HCT116 (cell line): Measurements from ENCODE around the gene SDC1. TPM values are rescaled to one million over a fixed set of nuclear protein-coding genes. Genes with fewer than 3 reads are reported as not detected.
A peak's percentile ranks its signal among the peaks of the same experiment; 100 is the strongest.

Experiments
- ATAC-seq: fragments of 200-7000 bp; cut with Tn5 transposase; 2 replicates; pipeline ENCODE4 v1.9.1; 2020; ENCODE audit warnings: mild to moderate bottlenecking, moderate library complexity
- BruUV-seq: library from RNA; stranded (reverse); fragments of 400-500 nt; replicated peaks from 2 replicates; lab custom pipeline; 2021; lab: Mats Ljungman, UMichigan
- CTCF ChIA-PET: fragments of 300-600 bp; sonication (Branson Sonifier 250); formaldehyde crosslinking; loops from one replicate; lab custom pipeline; 2021; ENCODE audit warnings: antibody characterized with exemption; lab: Charles Lee
- POLR2A ChIA-PET: fragments of 300-600, 350-600 bp; sonication (Branson Sonifier 250); formaldehyde crosslinking; loops from one replicate; lab custom pipeline; 2021; ENCODE audit warnings: antibody characterized with exemption; lab: Charles Lee
- RAD21 ChIA-PET, 2 experiments: fragments of 300-600 bp; sonication (Branson Sonifier 250); formaldehyde crosslinking; loops; one replicate each; lab custom pipeline; 2023; ENCODE audit warnings: low total read pairs in 2 of 2; ENCODE audit not compliant: uncharacterized antibody in 2 of 2, unreplicated experiment in 2 of 2, low non-redundant PET in 1 of 2; lab: Charles Lee
- DNase-seq: peaks from one replicate; pipeline ENCODE4 v3.0.0-alpha.2; 2010; ENCODE audit warnings: low read depth, low spot score
- H2AFZ ChIP-seq: fragments of 200-600 bp; shearing (Covaris generic), sonication (generic); 2 replicates; pipeline ENCODE4 v1.6.1; 2017; ENCODE audit warnings: low read depth, mixed run types, mixed read lengths, antibody characterized with exemption, low read length; ENCODE audit not compliant: poor library complexity, severe bottlenecking
- H3K27ac ChIP-seq: 2 replicates; pipeline ENCODE4 v1.5.1; 2012; ENCODE audit warnings: low read depth, low read length
- H3K27me3 ChIP-seq: fragments of 200-600 bp; sonication (generic); 2 replicates; pipeline ENCODE4 v1.6.1; 2016; ENCODE audit warnings: mixed run types, low read length, mixed read lengths; ENCODE audit not compliant: insufficient read depth
- H3K36me3 ChIP-seq, 2 experiments: fragments of 200-500 bp in 1 of 2; fragments of 200-600 bp in 1 of 2; sonication (Bioruptor generic) in 1 of 2; sonication (generic) in 1 of 2; 2 replicates each; pipeline versions ENCODE4 v1.5.1 to v1.6.1; 2014 to 2016; ENCODE audit warnings: low read length in 2 of 2, inconsistent platforms in 1 of 2, mixed read lengths in 1 of 2, mixed run types in 1 of 2; ENCODE audit not compliant: insufficient read depth in 2 of 2, control insufficient read depth in 1 of 2
- H3K4me1 ChIP-seq, 2 experiments: fragments of 200-600 bp in 1 of 2; sonication (generic) in 1 of 2; 2 replicates each; pipeline versions ENCODE4 v1.5.1 to v1.6.1; 2012 to 2017; ENCODE audit warnings: low read length in 2 of 2, inconsistent platforms in 1 of 2, mild to moderate bottlenecking in 1 of 2, mixed read lengths in 1 of 2, mixed run types in 1 of 2, moderate library complexity in 1 of 2; ENCODE audit not compliant: insufficient read depth in 2 of 2, control insufficient read depth in 1 of 2
- H3K4me2 ChIP-seq: fragments of 200-600 bp; sonication (generic); 2 replicates; pipeline ENCODE4 v1.6.1; 2017; ENCODE audit warnings: mixed run types, low read length, mixed read lengths
- H3K4me3 ChIP-seq, 2 experiments: fragments of 200-600 bp in 1 of 2; sonication (generic) in 1 of 2; replicated peaks in 1 of 2; 2 replicates each; pipeline ENCODE4 v1.5.1; 2011 to 2016; ENCODE audit warnings: low read length in 2 of 2, control low read depth in 1 of 2, low read depth in 1 of 2, mild to moderate bottlenecking in 1 of 2, mixed read lengths in 1 of 2, mixed run types in 1 of 2
- H3K79me2 ChIP-seq: fragments of 200-600 bp; sonication (generic); 2 replicates; pipeline ENCODE4 v1.6.1; 2017; ENCODE audit warnings: mild to moderate bottlenecking, mixed run types, low read length, moderate library complexity, mixed read lengths; ENCODE audit not compliant: insufficient read depth
- H3K9ac ChIP-seq: fragments of 200-600 bp; sonication (generic); 2 replicates; pipeline ENCODE4 v1.6.1; 2016; ENCODE audit warnings: low read length, mixed read lengths
- H3K9me2 ChIP-seq: fragments of 200-600 bp; sonication (generic), shearing (Covaris generic); 2 replicates; pipeline ENCODE4 v1.6.1; 2017; ENCODE audit warnings: mixed run types, mild to moderate bottlenecking, moderate library complexity; ENCODE audit not compliant: insufficient read depth
- H3K9me3 ChIP-seq, 2 experiments: fragments of 200-500 bp in 1 of 2; fragments of 200-600 bp in 1 of 2; sonication (Bioruptor generic) in 1 of 2; sonication (generic) in 1 of 2; 2 replicates each; pipeline ENCODE4 v1.6.1; 2014 to 2017; ENCODE audit warnings: low read length in 2 of 2, mixed read lengths in 2 of 2, inconsistent platforms in 1 of 2, low read depth in 1 of 2, mild to moderate bottlenecking in 1 of 2, mixed run types in 1 of 2, moderate library complexity in 1 of 2; ENCODE audit not compliant: control insufficient read depth in 1 of 2, insufficient read depth in 1 of 2
- H4K20me1 ChIP-seq: fragments of 200-600 bp; sonication (generic), shearing (Covaris generic); 2 replicates; pipeline ENCODE4 v1.6.1; 2017; ENCODE audit warnings: mixed run types, mild to moderate bottlenecking, moderate library complexity; ENCODE audit not compliant: insufficient read depth
- CEBPB ChIP-seq: IDR thresholded peaks from 2 replicates; pipeline ENCODE4 v1.6.1; 2012; ENCODE audit warnings: low read depth
- EGR1 ChIP-seq: IDR thresholded peaks from 2 replicates; pipeline ENCODE4 v1.6.1; 2012; ENCODE audit warnings: low read depth
- ELF1 ChIP-seq: IDR thresholded peaks from 2 replicates; pipeline ENCODE4 v1.6.1; 2012; ENCODE audit warnings: low read depth, borderline replicate concordance
- EZH2 ChIP-seq: fragments of 200-600 bp; sonication (generic); IDR thresholded peaks from 2 replicates; pipeline ENCODE4 v1.6.1; 2017; ENCODE audit warnings: antibody characterized with exemption, mixed run types
- EZH2phosphoT487 ChIP-seq: fragments of 200-600 bp; IDR thresholded peaks from 2 replicates; pipeline ENCODE4 v1.6.1; 2018; ENCODE audit warnings: antibody characterized with exemption, borderline replicate concordance
- FOSL1 ChIP-seq: IDR thresholded peaks from 2 replicates; pipeline ENCODE4 v1.6.1; 2012; ENCODE audit warnings: low read depth
- RAD21 ChIP-seq: IDR thresholded peaks from 2 replicates; pipeline ENCODE4 v1.6.1; 2012; ENCODE audit warnings: low read depth, mild to moderate bottlenecking
- SP1 ChIP-seq: IDR thresholded peaks from 2 replicates; pipeline ENCODE4 v1.6.1; 2012; ENCODE audit warnings: low read depth
- SRF ChIP-seq: IDR thresholded peaks from 2 replicates; pipeline ENCODE4 v1.6.1; 2012; ENCODE audit warnings: low read depth
- TCF7L2 ChIP-seq: IDR thresholded peaks from 2 replicates; pipeline ENCODE4 v1.7.0; 2011; ENCODE audit warnings: borderline replicate concordance, inconsistent platforms; ENCODE audit not compliant: insufficient read depth, insufficient read length; ENCODE audit errors: extremely low read depth
- ZFX ChIP-seq: fragments of 450-650 bp; IDR thresholded peaks from 2 replicates; pipeline ENCODE4 v1.6.1; 2017
- intact Hi-C: fragments of 100-400 bp; cut with micrococcal nuclease; formaldehyde crosslinking; loops from 2 replicates; pipeline ENCODE4 v1.10.0; 2022
- total RNA-seq: library from RNA; stranded (reverse); gene quantifications from one replicate; pipeline ENCODE4 v1.2.1, GENCODE V29; 2021; ENCODE audit not compliant: unreplicated experiment
- TF ChIP-seq, protein P1 (sequence below): IDR thresholded peaks from 2 replicates; pipeline ENCODE4 v1.6.1; 2012; ENCODE audit warnings: low read depth
- TF ChIP-seq, protein P2 (sequence below): IDR thresholded peaks from 2 replicates; pipeline ENCODE4 v1.6.1; 2012

SDC1 gene
- total RNA-seq, 1 experiment from 2014 or later, result 32.0 TPM

DNA sequence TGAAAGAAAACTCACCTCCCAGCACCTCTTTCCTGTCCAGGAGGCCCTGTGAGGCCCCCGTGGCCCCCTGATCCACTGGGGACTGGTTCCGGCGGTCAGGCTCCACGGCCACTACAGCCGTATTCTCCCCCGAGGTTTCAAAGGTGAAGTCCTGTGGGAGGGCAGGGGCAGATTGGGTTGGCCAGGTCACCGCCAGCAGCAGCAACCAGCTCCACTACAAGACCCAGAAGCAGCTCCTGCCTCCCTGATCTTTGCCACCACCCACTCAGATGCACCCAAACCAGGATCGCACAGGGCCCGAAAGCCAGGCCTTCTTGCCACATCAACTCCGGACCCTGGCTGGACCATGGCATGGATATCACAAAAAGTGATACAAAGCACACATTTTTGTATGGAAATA is 21.9 kb downstream of the SDC1 start:
- no TSS peak for BruUV-seq
- Histone ChIP-seq H3K9me2 (no peaks in the 10 kb centered on the region), H3K27ac (no peak overlapping the region), H4K20me1 (no peaks in the 10 kb centered on the region), H2AFZ (no peak overlapping the region), H3K27me3 (no peaks in the 10 kb centered on the region), H3K36me3 (peaks cover 8% of the 10 kb centered on the region in 2 experiments), H3K9ac (no peak overlapping the region), H3K4me3 (no peak overlapping the region), H3K4me2 (no peak overlapping the region), H3K79me2 (no peaks in the 10 kb centered on the region), H3K9me3 (no peaks in the 10 kb centered on the region), H3K4me1 (no peaks in the 10 kb centered on the region)
- POLR2A ChIA-PET, result no interaction called here
- no peak for DNase-seq
- no peak for ATAC-seq
- RAD21 ChIA-PET, result no interaction called here
- CTCF ChIA-PET, result no interaction called here
- no peak for TF ChIP-seq SRF
- no peak for TF ChIP-seq SP1
- TF ChIP-seq EZH2, result no peak
- intact Hi-C loops, result no loop called here

DNA sequence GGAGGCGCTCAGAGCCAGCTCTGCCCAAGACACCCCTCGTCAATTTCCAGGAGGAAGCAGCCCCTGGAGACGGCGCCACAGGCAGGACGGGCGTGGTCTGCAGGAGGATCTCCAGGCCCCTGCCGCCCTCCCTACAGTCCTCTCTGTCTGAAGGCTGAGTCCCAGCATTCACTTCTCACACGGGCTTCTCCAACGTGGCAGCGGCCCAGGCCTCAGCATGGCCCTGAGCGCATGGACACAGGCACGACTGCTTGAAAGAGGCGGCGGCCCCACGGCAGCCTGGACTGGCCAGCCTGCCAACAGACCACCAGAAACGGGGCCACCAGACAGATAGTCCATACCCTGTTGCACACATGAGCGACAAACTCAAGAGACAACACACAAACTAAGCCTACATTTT is 23.3 kb downstream of the SDC1 start:
- intact Hi-C loops, result no loop called here

More for the DNA sequence above, 23.3 kb downstream of the SDC1 start:
- H3K4me1 ChIP-seq, result no peaks in the 10 kb centered on the region
- TSS peak; percentile 56 for BruUV-seq
- TF ChIP-seq ELF1, result no peak
- TF ChIP-seq EZH2phosphoT487, result no peak
- TF ChIP-seq CEBPB, result no peak
- TF ChIP-seq, protein P1, sequence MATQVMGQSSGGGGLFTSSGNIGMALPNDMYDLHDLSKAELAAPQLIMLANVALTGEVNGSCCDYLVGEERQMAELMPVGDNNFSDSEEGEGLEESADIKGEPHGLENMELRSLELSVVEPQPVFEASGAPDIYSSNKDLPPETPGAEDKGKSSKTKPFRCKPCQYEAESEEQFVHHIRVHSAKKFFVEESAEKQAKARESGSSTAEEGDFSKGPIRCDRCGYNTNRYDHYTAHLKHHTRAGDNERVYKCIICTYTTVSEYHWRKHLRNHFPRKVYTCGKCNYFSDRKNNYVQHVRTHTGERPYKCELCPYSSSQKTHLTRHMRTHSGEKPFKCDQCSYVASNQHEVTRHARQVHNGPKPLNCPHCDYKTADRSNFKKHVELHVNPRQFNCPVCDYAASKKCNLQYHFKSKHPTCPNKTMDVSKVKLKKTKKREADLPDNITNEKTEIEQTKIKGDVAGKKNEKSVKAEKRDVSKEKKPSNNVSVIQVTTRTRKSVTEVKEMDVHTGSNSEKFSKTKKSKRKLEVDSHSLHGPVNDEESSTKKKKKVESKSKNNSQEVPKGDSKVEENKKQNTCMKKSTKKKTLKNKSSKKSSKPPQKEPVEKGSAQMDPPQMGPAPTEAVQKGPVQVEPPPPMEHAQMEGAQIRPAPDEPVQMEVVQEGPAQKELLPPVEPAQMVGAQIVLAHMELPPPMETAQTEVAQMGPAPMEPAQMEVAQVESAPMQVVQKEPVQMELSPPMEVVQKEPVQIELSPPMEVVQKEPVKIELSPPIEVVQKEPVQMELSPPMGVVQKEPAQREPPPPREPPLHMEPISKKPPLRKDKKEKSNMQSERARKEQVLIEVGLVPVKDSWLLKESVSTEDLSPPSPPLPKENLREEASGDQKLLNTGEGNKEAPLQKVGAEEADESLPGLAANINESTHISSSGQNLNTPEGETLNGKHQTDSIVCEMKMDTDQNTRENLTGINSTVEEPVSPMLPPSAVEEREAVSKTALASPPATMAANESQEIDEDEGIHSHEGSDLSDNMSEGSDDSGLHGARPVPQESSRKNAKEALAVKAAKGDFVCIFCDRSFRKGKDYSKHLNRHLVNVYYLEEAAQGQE, result no peak
- no peak for TF ChIP-seq SP1
- TF ChIP-seq FOSL1, result no peak
- TF ChIP-seq ZFX, result no peak
- no peak for TF ChIP-seq EGR1
- TF ChIP-seq TCF7L2, result no peak
- TF ChIP-seq EZH2, result no peak
- TF ChIP-seq, protein P2, sequence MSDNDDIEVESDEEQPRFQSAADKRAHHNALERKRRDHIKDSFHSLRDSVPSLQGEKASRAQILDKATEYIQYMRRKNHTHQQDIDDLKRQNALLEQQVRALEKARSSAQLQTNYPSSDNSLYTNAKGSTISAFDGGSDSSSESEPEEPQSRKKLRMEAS, result no peak
- no peak for TF ChIP-seq RAD21
- TF ChIP-seq SRF, result no peak
- no peak for ATAC-seq
- H3K36me3 ChIP-seq, result peaks cover 8% of the 10 kb centered on the region in 2 experiments
- no peak overlapping the region for H3K4me2 ChIP-seq
- no peaks in the 10 kb centered on the region for H3K9me2 ChIP-seq
- H3K27me3 ChIP-seq, result no peaks in the 10 kb centered on the region
- no peak overlapping the region for H2AFZ ChIP-seq
- H4K20me1 ChIP-seq, result no peaks in the 10 kb centered on the region
- ChIA-PET POLR2A (no interaction called here), RAD21 (no interaction called here), CTCF (no interaction called here)
- H3K27ac ChIP-seq, result no peak overlapping the region
- no peak overlapping the region for H3K9ac ChIP-seq
- no peak for DNase-seq
- no peaks in the 10 kb centered on the region for H3K79me2 ChIP-seq
- no peak overlapping the region for H3K4me3 ChIP-seq
- no peaks in the 10 kb centered on the region for H3K9me3 ChIP-seq
